ENCODE results near the gene NYNRIN.

DNA sequence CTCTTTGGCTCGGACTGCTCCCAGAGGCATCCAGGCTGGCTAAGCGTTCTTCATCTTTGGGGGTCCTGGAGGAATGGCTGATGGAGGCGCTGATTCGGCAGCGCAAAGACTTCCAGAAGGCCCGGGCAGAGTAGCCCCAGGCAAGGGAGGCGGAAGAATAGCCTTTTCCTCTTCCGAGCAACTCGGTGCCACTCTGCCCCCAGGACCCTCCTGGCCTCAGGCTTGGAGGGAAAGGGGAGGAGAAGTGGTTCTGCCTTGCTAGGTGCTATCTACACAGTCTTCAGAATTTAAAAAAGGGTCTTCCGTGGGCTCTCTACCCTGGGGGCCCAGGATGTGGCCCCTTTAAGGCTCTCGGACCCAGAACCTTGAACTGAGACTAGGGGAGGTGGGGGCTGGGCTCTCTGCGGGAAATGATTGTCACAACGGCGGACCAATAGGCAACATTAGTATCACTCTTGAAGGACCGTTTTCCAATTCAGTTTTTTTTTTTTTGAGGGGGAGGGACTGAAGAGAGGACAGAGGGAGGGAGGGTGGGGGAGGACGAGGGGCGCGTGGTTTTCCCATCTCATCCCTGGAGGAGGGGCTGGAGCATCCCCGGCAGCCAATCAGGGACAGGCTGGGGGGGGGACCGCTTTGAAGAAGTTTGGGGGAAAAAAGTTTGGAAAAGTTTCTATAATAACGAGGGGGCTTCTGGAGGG is 31.1 kb upstream of the NYNRIN start, which contains the start of gene NFATC4:
- TF ChIP-seq, protein P1, sequence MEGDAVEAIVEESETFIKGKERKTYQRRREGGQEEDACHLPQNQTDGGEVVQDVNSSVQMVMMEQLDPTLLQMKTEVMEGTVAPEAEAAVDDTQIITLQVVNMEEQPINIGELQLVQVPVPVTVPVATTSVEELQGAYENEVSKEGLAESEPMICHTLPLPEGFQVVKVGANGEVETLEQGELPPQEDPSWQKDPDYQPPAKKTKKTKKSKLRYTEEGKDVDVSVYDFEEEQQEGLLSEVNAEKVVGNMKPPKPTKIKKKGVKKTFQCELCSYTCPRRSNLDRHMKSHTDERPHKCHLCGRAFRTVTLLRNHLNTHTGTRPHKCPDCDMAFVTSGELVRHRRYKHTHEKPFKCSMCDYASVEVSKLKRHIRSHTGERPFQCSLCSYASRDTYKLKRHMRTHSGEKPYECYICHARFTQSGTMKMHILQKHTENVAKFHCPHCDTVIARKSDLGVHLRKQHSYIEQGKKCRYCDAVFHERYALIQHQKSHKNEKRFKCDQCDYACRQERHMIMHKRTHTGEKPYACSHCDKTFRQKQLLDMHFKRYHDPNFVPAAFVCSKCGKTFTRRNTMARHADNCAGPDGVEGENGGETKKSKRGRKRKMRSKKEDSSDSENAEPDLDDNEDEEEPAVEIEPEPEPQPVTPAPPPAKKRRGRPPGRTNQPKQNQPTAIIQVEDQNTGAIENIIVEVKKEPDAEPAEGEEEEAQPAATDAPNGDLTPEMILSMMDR (IDR thresholded peaks at IDR 0.05): no peak
- no peak for TF ChIP-seq POLR2A (IDR thresholded peaks at IDR 0.05)
